Upper lobe of left lung (tissue), 4 donors: Measurements from ENCODE around the gene PLIN1.

Experiments used
- POLR2A ChIP-seq, 4 donors: fragments of 450-650 bp; IDR thresholded peaks; one replicate each; pipeline ENCODE4 v1.5.1; 2016 to 2017; ENCODE audit warnings: antibody characterized with exemption in 4 of 4, mild to moderate bottlenecking in 2 of 4
- TF ChIP-seq, protein P1 (sequence below), 6 experiments: fragments of 450-650 bp in 4 of 6; fragments of 200-600 bp in 2 of 6; sonication (generic) in 2 of 6; IDR thresholded peaks; one replicate each; pipeline ENCODE4 v1.5.1; 2016 to 2019; ENCODE audit warnings: antibody characterized with exemption in 6 of 6

DNA sequence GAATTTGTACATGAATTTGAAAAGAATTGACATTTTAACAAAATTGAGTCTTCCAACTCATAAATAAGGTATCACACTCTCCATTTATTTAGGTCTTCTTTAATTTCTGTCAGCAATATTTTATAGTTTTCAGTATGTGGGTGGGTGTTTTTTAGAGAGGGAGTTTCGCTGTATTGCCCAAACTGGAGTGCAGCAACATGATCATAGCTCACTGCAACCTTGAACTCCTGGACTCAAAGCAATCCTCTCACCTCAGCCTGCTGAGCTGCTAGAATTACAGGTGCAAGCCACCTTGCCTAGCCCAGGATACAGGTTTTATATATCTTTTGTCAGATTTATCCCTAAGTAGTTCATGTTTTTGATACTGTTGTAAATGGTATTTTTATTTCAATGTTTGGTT, 16.0 kb upstream of the PLIN1 start:
- TF ChIP-seq, protein P1, sequence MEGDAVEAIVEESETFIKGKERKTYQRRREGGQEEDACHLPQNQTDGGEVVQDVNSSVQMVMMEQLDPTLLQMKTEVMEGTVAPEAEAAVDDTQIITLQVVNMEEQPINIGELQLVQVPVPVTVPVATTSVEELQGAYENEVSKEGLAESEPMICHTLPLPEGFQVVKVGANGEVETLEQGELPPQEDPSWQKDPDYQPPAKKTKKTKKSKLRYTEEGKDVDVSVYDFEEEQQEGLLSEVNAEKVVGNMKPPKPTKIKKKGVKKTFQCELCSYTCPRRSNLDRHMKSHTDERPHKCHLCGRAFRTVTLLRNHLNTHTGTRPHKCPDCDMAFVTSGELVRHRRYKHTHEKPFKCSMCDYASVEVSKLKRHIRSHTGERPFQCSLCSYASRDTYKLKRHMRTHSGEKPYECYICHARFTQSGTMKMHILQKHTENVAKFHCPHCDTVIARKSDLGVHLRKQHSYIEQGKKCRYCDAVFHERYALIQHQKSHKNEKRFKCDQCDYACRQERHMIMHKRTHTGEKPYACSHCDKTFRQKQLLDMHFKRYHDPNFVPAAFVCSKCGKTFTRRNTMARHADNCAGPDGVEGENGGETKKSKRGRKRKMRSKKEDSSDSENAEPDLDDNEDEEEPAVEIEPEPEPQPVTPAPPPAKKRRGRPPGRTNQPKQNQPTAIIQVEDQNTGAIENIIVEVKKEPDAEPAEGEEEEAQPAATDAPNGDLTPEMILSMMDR (IDR thresholded peaks at IDR 0.05) = no peak
- no peak for TF ChIP-seq POLR2A (IDR thresholded peaks at IDR 0.05)
